Activated naive CD4-positive, alpha-beta T cell treated with anti-CD3 and anti-CD28 coated beads, Interleukin-2, amount 50 U/mL, for 24 hours (primary cell): ENCODE results near the gene CRYGB.

ENCODE experiments used
- H3K27ac Mint-ChIP-seq: one replicate; pipeline ENCODE4 v1.8.0; 2021; ENCODE audit warnings: mild to moderate bottlenecking, mixed read lengths
- H3K27me3 Mint-ChIP-seq: one replicate; pipeline ENCODE4 v1.8.0; 2021; ENCODE audit warnings: mixed read lengths
- H3K36me3 Mint-ChIP-seq: one replicate; pipeline ENCODE4 v1.8.0; 2021; ENCODE audit warnings: mixed read lengths
- H3K4me1 Mint-ChIP-seq: one replicate; pipeline ENCODE4 v1.8.0; 2021; ENCODE audit warnings: mixed read lengths
- H3K4me3 Mint-ChIP-seq: one replicate; pipeline ENCODE4 v1.8.0; 2021; ENCODE audit warnings: mild to moderate bottlenecking, mixed read lengths
- H3K9me3 Mint-ChIP-seq: one replicate; pipeline ENCODE4 v1.8.0; 2021; ENCODE audit warnings: mixed read lengths

The CRYGB gene

GRCh38 chr2:208146006-208146405 is at the start of gene CRYGB:
CRYGB (minus strand) TSS chr2:208146158; CDS start chr2:208146120, 38 bp downstream.
- Mint-ChIP-seq H3K4me1 (no peaks in the 10 kb centered on the region), H3K4me3 (no peak within 1 kb of the TSS), H3K36me3 (no peaks in the 10 kb centered on the region), H3K27ac (no peak within 1 kb of the TSS), H3K27me3 (peaks cover 1% of the 10 kb centered on the region), H3K9me3 (peaks cover 5% of the 10 kb centered on the region)

GRCh38 chr2:208195531-208195930 is 49.6 kb upstream of the CRYGB start:
- Mint-ChIP-seq H3K4me3 (no peak overlapping the region), H3K9me3 (no peaks in the 10 kb centered on the region), H3K36me3 (no peaks in the 10 kb centered on the region), H3K27me3 (no peaks in the 10 kb centered on the region), H3K4me1 (no peaks in the 10 kb centered on the region), H3K27ac (no peak overlapping the region)

GRCh38 chr2:208192611-208193236 is 46.8 kb upstream of the CRYGB start:
- Mint-ChIP-seq H3K4me1 (no peaks in the 10 kb centered on the region), H3K27me3 (no peaks in the 10 kb centered on the region), H3K9me3 (no peaks in the 10 kb centered on the region), H3K36me3 (no peaks in the 10 kb centered on the region), H3K27ac (no peak overlapping the region), H3K4me3 (no peak overlapping the region)

- Mint-ChIP-seq H3K4me1 (no peaks in the 10 kb centered on the region), H3K9me3 (no peaks in the 10 kb centered on the region), H3K36me3 (no peaks in the 10 kb centered on the region), H3K27ac (no peak within 1 kb of the TSS), H3K4me3 (no peak within 1 kb of the TSS), H3K27me3 (no peaks in the 10 kb centered on the region)
Observed at GRCh38 chr2:208189810-208190503, 44.0 kb upstream of the CRYGB start, which contains the start of gene C2orf80. C2orf80 (minus strand) TSS chr2:208190030; CDS start chr2:208186986, 3,044 bp downstream.

GRCh38 chr2:208189069-208189809 is 43.3 kb upstream of the CRYGB start:
- H3K9me3 Mint-ChIP-seq: no peaks in the 10 kb centered on the region
- no peak overlapping the region for H3K4me3 Mint-ChIP-seq
- no peaks in the 10 kb centered on the region for H3K4me1 Mint-ChIP-seq

GRCh38 chr2:208186893-208187292 is 40.9 kb upstream of the CRYGB start:
- Mint-ChIP-seq H3K9me3 (no peaks in the 10 kb centered on the region), H3K36me3 (no peaks in the 10 kb centered on the region), H3K4me1 (no peaks in the 10 kb centered on the region), H3K27me3 (peaks cover 5% of the 10 kb centered on the region), H3K4me3 (no peak overlapping the region), H3K27ac (no peak overlapping the region)

More at GRCh38 chr2:208189069-208189809, 43.3 kb upstream of the CRYGB start:
- H3K36me3 Mint-ChIP-seq: no peaks in the 10 kb centered on the region
- peaks cover 2% of the 10 kb centered on the region for H3K27me3 Mint-ChIP-seq
- no peak overlapping the region for H3K27ac Mint-ChIP-seq

GRCh38 chr2:208186465-208186864 is 40.5 kb upstream of the CRYGB start:
- no peaks in the 10 kb centered on the region for H3K4me1 Mint-ChIP-seq
- H3K27me3 Mint-ChIP-seq: peaks cover 5% of the 10 kb centered on the region
- no peaks in the 10 kb centered on the region for H3K36me3 Mint-ChIP-seq
- no peaks in the 10 kb centered on the region for H3K9me3 Mint-ChIP-seq
- H3K27ac Mint-ChIP-seq: no peak overlapping the region
- H3K4me3 Mint-ChIP-seq: no peak overlapping the region

- no peak overlapping the region for H3K27ac Mint-ChIP-seq
- H3K36me3 Mint-ChIP-seq: no peaks in the 10 kb centered on the region
- no peak overlapping the region for H3K4me3 Mint-ChIP-seq
- no peaks in the 10 kb centered on the region for H3K9me3 Mint-ChIP-seq
- H3K27me3 Mint-ChIP-seq: peaks cover 5% of the 10 kb centered on the region
- no peaks in the 10 kb centered on the region for H3K4me1 Mint-ChIP-seq
Observed at GRCh38 chr2:208183972-208184705, 38.2 kb upstream of the CRYGB start.

GRCh38 chr2:208183526-208183925 is 37.6 kb upstream of the CRYGB start:
- H3K27ac Mint-ChIP-seq: no peak overlapping the region
- no peaks in the 10 kb centered on the region for H3K36me3 Mint-ChIP-seq
- no peaks in the 10 kb centered on the region for H3K4me1 Mint-ChIP-seq
- H3K27me3 Mint-ChIP-seq: peaks cover 5% of the 10 kb centered on the region
- no peaks in the 10 kb centered on the region for H3K9me3 Mint-ChIP-seq
- no peak overlapping the region for H3K4me3 Mint-ChIP-seq

GRCh38 chr2:208182835-208183234 is 36.9 kb upstream of the CRYGB start:
- no peaks in the 10 kb centered on the region for H3K9me3 Mint-ChIP-seq
- H3K4me3 Mint-ChIP-seq: no peak overlapping the region
- H3K27me3 Mint-ChIP-seq: peaks cover 5% of the 10 kb centered on the region
- H3K36me3 Mint-ChIP-seq: no peaks in the 10 kb centered on the region
- H3K27ac Mint-ChIP-seq: no peak overlapping the region
- H3K4me1 Mint-ChIP-seq: no peaks in the 10 kb centered on the region

- Mint-ChIP-seq H3K27ac (no peak overlapping the region), H3K27me3 (peaks cover 7% of the 10 kb centered on the region), H3K4me3 (no peak overlapping the region), H3K4me1 (peaks cover 5% of the 10 kb centered on the region), H3K36me3 (no peaks in the 10 kb centered on the region), H3K9me3 (no peaks in the 10 kb centered on the region)
Observed at GRCh38 chr2:208179028-208179609, 33.2 kb upstream of the CRYGB start.

- Mint-ChIP-seq H3K9me3 (no peaks in the 10 kb centered on the region), H3K27ac (no peak overlapping the region), H3K27me3 (peaks cover 8% of the 10 kb centered on the region), H3K4me1 (peaks cover 5% of the 10 kb centered on the region), H3K36me3 (no peaks in the 10 kb centered on the region), H3K4me3 (no peak overlapping the region)
Observed at GRCh38 chr2:208175840-208176153, 29.8 kb upstream of the CRYGB start.

- no peak overlapping the region for H3K27ac Mint-ChIP-seq
- H3K9me3 Mint-ChIP-seq: no peaks in the 10 kb centered on the region
- H3K4me1 Mint-ChIP-seq: peaks cover 5% of the 10 kb centered on the region
- H3K4me3 Mint-ChIP-seq: no peak overlapping the region
- peaks cover 8% of the 10 kb centered on the region for H3K27me3 Mint-ChIP-seq
- H3K36me3 Mint-ChIP-seq: no peaks in the 10 kb centered on the region
Observed at GRCh38 chr2:208175069-208175839, 29.3 kb upstream of the CRYGB start.

- Mint-ChIP-seq H3K27ac (no peak overlapping the region), H3K4me1 (peaks cover 5% of the 10 kb centered on the region), H3K36me3 (no peaks in the 10 kb centered on the region), H3K9me3 (no peaks in the 10 kb centered on the region), H3K27me3 (peaks cover 8% of the 10 kb centered on the region), H3K4me3 (no peak overlapping the region)
Observed at GRCh38 chr2:208174144-208174543, 28.2 kb upstream of the CRYGB start.

GRCh38 chr2:208172125-208172524 is 26.2 kb upstream of the CRYGB start:
- Mint-ChIP-seq H3K4me3 (no peak overlapping the region), H3K4me1 (peaks cover 5% of the 10 kb centered on the region), H3K27ac (no peak overlapping the region), H3K9me3 (no peaks in the 10 kb centered on the region), H3K36me3 (no peaks in the 10 kb centered on the region), H3K27me3 (peaks cover 8% of the 10 kb centered on the region)
